ENCODE results near the gene ATF6B.
A peak's percentile ranks its signal among the peaks of the same experiment; 100 is the strongest.

The ATF6B gene

DNA sequence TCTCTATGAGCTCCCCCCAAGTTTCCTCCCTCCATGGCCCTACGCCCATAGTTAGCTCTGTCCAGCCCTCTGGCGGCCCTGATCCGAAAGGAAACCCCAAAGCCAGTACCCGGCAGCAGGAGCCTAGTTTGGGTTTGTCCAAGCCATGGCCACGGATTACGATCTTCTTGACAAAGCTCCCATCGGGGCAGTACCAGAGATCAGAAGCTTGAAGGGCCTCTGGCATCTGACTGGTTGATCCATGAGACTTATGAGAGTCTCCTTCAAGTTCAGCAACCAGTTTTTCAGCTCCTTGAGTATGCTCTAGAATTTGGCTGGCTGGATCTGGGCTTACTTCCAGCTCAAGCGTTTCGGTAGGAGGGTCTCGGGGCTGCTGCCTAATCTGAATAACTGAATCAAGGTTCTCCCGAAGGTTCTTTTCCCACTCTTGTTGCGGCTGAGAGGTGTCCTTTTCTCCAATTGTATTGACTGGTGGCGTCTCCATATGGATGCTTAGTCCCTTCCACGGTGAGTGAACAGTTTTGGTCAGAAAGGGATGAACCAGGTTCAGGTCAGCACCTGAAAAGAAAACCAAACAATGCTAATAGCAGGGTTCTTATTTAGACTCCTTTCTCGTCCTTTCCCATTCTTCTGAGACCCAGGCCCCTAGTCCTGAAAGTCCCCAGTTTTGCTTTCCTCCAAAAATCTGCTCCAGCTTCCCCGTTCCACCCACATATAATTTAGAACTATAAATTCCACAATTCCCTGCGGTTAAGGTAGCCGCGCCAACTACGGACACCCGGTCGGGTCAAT, 1.4 kb upstream of the ATF6B start:
- no peak for DNase-seq

DNA sequence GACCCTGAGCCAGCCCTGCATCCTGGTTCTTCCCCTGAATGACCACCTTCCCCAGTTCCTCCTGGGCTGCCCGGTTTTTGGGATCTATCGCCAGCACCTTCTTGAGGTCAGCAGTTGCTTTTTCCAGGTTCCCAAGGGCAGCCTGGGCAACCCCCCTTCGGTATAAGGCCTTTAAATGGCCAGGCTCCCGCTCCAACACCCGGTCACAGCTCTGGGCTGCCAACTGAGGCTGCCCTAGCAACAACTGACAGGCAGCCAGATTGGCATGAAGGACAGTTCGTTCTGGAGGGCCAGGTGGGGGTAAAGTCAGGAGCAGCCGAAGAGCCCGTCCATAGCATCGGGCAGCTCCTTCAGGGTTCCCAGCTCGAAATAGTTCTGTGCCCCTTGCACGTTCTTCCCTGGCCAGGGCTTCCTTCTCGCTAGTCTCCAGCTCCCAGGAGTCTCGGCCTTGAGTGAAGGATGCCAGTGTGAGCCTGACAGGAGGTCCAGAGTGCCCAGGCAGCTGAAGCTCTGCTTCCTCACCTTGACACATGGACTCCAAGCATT, 778 bp upstream of the ATF6B start:
- DNase-seq = no peak

DNA sequence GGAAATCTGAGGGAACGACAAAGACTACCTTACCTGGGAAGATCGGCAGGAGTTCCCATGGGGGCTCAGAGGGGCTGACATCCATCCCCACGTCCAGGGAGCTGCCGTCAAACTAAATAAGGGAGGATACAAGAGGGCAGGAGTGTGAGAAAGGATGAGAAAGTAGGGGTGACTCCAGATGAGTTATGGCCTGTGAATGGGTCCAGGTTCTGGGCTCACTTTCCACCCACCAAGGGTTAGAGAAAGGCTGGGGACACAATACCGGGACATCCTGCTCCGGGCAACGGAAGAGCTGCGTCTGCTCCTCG, 683 bp downstream of the ATF6B start:
- no peak for DNase-seq

DNA sequence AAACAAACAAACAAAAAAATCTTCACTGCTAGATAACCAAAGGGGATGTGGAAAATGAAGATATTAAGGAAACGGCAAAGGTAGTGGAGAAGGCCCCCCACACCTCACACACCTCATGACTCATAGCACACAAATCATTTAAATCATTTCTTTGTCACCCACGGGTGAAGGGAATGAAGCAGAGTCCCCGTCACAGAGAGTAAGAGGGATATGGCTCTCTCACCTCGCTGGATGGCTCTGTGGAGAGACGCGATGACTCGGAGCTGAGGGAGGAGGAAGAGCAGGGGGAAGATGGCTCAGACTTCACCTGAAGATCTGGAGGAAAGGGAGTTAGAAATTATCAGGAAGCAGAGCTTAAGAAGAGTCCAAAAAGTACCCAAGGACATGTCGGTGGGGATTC, 1.2 kb downstream of the ATF6B start:
- DNase-seq = no peak

DNA sequence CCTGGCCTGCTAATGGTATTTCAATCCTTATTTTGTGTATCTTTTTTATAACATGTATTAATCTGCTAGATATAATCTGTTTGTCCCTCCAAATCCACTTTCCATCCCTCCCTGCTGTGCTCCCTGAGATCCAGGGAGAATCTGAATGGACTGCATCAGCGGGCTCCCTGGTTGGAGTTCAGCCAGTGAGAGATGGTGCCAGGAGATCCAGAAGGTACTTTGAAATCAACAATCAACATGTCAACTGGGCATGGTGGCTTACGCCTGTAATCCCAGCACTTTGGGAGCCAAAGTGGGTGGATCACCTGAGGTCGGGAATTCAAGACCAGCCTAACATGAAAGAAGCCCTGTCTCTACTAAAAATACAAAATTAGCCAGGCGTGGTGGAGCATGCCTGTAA, 4.4 kb downstream of the ATF6B start:
- no peak for DNase-seq

DNA sequence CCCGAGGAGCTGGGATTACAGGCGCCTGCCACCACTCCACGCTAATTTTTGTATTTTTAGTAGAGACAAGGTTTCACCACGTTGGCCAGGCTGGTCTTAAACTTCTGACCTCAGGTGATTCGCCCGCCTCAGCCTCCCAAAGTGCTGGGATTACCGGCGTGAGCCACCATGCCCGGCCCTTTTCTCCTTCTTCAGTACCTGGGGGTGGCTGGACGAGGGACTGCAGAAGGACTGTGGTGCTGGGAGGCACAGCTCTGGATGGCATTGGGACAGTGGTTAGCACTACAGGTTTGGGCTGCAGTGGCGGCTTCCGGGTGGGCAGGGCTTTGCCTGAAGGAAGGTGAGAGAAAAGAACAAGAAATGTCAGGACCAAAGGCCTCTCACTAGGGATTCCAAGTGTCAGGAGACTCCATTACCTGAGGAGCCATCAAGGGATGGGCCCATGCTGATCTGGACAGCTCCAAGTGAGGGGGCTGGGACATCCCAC, 7.4 kb downstream of the ATF6B start:
- no peak for DNase-seq

DNA sequence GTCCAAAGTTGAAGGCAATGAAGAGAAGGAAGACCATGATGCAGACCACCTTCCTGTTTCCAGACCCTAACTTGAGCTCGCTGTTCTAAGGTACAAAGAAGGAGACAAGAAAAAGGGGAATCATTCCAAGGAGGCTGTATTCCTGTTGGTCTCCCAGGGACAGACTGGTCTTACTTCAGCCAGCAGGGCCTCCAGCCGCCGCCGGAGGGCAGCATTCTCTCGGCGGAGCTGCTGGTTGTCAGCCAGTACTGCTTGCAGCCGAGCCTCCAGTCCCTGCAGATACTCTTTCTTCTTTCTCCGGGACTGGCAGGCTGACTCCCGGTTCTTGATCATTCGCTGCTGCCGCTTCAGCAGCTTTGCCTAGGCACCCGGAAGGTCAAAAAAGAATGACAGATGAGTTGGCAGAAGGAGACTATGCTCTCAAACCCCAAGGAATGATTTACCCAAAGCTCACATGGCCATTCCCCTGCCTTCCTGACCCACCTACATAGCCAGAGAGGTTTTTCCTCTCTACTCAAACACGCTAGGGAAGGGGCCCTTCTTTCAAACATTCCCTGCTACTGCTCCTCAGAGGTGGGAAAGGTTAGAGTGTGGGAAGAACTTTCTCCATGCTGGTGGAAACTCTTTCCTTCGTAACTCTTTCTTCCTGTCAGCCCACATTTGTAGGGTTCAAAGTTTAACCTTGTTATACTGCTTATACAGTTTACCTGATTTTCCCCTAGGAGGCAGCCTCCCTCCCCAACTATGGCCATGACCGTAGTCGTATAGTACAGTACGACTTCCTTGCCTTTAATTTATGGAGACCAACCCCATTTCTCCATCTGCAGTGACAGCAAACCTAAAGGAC, 9.0 kb downstream of the ATF6B start:
- DNase-seq = peak; percentile 80

DNA sequence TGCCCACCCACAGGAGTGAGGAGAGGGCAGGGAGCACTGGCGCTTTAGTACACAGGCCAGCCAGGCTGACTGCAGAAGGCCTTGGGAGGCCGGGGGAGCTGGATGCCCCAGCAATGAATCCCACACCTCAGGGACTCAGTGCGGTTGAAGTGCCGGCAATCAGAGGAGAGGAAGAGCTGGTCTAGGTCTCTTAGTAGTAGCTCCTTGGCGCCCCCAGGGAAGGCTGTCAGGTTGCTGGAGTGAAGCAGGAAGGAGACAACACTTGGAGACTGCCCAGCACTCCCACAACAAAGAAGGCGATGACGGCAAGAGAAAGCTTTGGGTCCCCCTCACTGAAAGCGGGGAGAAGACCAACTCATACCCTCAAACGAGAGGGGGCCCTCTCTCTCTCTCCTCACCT, 10.6 kb downstream of the ATF6B start:
- DNase-seq = no peak

DNA sequence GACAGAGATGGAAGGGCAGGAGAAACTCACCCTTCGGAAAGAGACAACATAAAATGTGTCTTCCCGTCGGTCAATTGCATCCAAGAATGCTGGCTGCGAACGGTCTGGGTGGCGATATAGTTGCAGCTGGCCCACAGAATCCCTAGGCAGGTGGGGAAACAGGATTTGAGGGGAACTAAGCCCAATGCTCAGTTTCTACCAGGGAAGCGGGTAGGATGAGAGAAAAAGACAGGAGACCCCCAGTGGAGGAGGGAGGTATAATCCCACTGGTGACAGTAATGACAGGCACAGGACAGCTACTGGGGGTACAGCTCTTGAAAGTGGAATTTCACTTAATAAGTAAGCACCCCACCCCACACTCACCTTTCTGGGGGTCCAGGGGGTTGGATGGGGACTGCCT, 11.4 kb downstream of the ATF6B start:
- no peak for DNase-seq

DNA sequence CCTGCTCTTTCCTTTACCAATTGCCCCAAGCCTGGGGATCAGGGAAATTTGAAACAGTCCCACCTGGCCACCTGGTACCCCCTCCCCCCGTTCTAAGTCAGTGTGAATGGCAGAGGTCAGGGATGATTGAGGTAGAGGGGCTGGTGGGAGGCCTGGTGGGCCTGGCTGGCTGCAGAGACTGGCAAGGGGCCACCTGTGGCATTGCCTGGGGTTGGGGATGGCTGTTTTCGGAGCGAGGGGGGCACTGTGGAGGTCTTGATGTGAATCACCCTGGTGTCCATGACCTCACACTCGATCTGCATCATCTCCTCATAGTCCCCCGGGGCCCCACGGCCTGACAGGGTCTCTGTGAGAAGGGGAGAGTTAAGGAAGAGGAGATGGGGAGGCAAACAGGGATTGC, 12.4 kb downstream of the ATF6B start:
- no peak for DNase-seq

DNA sequence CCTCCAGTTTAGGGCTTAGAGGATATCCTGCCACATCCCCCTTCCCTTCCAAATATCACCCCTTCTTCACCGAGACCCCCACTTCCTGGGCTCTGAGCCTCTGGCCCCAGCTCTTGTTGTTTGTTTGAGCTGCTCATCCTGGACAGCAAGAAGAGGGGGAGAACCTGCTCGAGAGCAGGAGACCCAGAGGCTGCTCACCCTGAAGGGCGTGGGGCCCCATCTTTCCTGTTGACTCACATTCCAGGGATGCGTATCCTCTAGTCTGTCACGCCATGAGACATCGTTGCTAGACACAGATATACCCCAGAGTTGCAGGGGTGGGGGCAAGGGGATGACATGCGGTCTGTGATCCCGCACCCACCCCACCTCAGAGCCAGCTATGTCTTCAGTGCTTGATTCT, 13.2 kb downstream of the ATF6B start:
- no peak for DNase-seq

DNA sequence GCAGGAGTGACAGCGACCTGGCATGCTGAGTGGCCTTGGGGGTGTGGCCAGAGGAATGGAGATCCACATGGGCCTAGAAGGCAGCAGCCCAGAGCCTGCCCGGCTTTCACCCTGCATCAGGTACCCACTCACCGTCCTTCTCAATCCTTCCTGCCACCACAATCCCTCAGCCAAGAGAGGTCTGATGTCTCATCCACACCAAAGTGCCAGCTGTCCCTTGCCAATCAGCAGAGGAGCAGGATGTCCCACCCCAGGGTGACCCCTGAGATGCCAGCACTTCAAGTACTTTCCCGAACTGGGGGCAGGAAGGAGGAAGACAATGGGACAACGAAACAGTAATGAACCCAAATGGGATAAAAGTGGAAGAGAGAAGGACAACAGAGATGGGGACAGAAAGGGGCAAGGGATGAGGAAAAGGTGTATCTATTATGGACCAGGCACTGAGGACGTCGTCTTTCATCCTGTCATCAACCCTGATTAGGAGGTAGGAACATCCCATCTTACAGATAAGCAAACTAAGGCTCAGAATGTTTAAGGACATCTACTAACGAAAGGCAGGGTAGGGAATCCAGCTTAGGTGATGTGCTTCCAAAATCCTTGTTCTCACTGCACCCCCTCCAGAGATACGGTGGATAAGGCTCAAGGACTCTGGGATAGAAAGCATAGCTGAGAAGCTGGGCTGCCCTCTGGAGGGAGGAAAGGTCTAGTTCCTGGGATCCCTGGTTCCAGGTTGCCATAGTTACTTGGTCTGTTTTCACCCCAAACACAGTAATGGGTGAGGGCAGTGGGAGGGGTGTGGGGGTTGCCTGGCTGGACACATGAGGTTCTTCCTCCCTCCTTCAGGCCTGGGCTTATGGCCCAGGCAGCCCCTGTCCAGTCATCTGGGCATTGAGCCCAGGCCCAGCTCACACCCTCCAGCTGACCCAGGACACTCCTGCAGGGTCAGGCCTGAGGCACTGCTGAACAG, 14.4 kb downstream of the ATF6B start:
- DNase-seq = no peak

DNA sequence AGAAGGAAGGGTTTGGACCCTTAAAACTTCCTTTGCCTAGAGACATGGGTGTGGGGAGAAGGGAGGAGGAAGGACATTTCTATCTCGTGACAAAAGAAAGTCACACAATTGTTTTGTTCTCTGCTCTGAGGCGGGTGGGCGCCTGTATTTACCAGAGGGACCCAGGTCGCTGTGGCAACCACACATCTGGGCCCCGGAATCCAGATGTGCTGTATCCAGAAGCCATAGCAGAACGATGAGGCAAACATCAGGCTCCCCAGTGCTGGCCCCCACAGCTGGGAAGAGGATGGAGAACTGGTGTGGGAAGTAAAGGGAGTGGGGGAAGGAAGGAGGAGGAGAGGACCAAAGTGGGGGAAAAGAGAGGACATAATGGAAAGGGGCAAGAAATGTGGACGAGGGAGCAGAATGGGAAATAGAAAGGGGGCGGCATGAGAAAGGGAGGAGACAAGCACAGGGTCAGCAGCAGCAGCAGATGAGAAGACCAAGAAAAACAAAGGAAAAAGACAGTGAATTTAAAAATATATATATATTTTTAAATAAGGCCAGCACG, 15.5 kb downstream of the ATF6B start:
- DNase-seq = no peak

DNA sequence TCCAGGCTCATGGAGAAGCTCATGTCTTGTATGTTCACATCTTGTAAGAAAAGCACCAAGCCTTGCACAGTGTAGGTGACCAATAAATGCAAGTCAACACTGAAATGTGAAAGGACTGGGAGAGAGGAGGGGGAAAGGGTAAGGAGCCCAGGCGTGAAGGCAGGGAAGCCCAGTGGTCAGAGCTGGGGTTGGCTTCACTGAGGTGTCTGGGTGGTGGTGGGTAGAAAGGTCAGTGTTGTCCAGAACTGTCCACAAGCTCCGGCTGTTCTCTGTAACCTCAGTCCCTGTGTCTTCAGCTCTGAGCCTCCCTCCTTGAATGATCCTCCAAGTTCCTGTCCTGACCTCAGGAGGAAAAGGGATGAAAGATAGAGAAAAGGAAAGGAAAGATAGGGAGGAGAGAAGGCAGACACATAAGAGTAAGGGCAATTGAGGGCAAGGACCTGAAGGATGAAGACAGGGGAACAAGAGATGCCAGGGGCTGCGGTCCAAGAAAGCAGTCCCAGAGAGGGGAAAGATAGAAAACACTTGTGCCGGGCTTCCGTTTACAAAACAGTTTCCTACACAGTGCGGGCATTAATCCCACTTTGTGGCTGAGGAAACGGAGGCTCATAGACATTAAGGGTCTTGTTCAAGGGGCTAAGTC, 16.5 kb downstream of the ATF6B start:
- DNase-seq = no peak

DNA sequence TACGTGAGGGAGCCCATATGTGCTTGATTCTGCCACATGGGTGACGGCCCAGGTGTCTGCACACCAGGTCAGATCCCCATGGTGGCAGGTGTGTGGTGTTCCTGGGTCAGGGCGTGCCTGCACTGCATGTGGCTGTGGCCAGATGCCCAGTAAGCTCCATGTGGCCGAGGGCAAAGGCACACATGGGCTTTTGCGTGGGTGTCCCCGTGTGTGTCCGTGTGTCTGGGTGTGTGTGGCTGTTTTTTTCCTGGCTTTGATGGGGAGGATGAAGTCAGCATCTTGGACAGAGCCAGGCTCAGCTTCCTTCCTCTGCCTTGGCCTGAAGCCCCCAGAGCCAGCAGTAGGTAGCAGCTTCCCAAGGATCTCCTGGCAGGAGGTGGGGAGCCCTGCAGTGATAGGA, 17.4 kb downstream of the ATF6B start:
- DNase-seq = no peak

DNA sequence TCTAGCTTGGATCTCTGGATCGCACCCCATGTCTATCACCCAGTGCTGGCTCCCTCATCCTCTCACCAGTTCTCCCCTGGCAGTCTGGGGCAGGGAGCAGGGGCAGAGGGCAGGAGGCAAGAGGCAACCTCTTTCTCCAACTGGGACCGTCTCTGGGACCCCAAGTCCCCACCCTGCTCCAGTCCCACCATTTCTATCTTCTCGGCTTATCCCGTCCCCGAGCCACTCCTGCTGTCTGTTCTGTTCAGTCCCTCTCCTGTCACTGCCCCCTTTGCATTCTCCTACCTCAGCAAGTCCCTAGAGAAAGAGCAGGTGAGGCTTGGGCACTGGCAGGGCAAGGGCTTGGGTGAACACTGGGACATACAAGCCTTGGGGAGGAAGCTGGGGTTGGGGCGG, 18.3 kb downstream of the ATF6B start:
- no peak for DNase-seq

DNA sequence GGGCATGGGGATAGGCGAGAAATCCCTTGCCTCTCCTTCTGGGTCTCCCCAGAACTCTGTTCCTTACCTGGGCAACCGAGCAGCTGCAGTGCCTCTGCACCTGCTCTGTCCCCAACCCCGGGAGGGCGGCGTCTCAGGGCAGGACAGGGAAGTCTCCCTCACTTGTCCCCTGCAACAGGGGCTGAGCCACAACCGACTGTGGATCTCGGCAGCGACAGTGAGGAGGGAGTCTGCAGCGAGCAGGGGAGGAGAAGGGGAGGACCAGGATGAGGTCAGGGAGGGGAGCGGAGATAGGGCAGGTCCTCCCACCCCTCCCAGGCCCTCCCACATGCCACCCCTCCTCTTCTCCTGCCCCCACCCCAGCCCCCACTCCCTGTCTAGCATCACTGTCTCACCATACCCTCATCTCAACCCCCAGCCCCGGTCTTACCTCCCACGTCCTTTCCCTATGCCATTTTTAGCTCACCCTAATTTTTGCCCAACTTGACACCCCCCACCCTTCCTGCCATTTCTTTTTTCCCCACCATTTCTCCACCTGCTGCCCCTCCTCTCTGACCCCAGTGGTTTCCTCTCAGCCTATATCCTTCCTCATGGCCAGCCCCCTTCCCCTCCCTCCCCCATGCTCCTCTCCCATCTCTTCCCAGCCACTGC, 18.8 kb downstream of the ATF6B start, which contains the start of gene TNXB:
Gene TNXB, minus strand, starts transcription at position 225 of the 651 bp plus-strand sequence. CDS start 11,140 bp downstream, outside the sequence.
- no peak for DNase-seq

DNA sequence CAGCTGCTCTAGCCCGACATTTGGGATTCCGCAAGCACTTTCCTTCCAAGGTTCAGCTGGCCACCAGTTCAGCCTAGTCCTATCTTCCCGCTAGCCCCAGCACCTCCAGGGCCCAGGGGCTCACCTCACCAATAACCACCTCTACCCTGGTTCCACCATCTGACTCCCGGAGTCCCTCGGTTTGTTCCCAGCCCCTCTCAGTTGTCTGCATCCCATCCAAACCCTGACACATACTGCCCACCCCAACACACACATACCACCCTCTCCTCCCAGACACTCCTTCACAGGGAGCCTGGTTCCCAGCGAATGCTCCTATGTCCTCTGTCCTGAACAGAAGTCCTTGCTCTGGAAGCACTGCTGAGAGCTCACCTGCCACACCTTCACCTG, 19.3 kb downstream of the ATF6B start:
- DNase-seq = no peak

DNA sequence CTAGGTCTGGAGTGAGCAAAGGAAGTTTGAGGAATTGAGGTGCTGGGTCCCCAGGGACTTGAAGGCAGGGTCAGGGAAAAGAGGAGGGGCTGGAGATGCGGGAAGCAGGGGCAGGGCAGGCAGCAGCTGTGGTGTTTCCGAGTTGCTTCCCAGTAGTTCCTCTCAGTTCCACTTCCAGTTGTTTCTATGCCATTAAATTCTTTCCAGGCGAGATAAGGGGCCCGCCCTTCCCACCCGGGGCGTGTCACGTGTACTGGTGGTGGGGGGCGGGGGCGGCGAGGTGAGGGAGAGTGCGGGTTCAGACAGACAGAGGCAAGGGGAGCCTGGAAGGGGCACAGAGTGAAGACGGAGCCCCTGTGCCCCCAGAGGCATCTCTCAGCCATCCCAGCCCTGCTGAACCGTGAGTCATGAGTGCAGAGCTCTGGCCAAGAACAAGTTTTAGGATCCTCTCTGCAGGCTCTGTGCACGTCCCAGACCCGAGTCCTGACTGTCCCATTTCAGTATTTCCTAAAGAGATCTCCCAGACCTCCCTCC, 19.9 kb downstream of the ATF6B start:
- DNase-seq = no peak

DNA sequence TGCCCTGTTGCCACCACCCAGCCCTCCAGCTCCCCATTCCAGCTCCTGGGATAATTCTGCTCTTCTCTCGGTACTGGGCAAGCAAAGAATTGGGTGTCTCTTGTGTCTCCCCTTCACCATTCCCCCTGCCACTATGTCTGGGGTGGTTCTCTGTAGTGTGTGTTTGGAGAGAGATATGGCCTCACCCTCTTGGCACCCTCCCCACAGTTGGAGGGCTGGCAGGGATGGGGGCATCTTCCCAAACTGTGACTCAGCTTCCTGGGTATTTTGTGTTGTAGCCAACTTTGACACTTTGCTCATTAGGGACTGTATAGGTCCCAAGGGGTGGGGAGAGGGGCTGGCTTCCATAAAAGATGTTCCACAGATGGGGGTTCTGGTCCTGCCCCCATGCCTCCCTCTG, 20.6 kb downstream of the ATF6B start:
- no peak for DNase-seq

DNA sequence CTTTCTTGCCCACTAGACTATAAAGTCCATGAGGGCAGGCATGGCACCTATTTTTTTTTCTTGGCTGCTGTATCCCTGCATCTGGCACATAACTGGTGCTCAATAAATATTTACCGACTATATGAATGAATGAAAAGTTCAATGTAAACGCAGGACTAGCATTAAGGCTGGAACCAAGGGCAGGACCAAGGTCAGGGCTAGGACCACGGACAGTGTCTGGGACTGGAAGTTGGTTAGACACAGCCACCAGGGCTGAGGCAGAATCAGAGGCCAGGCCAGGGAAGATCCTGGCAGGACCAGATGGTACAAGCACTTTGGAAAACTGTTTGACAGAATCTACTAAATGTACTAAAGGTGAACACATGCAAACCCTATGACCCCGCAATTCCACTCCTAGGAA, 22.6 kb downstream of the ATF6B start:
- DNase-seq = no peak
